Trophoblast cell (in vitro differentiated cells and primary cell): ENCODE data around the gene KIF1B. TPM values are rescaled to one million over a fixed set of nuclear protein-coding genes. Genes with fewer than 3 reads are reported as not detected.

ENCODE experiments used
- DNase-seq, 2 donors: peaks; one replicate each; pipeline ENCODE4 v3.0.0-alpha.2; 2016
- H2AFZ ChIP-seq: 2 replicates; pipeline ENCODE4 v1.6.1; 2013; ENCODE audit warnings: low read length, moderate library complexity, mild to moderate bottlenecking; ENCODE audit not compliant: insufficient read depth, poor library complexity
- H2AK5ac ChIP-seq: 2 replicates; pipeline ENCODE4 v1.6.1; 2013; ENCODE audit warnings: mild to moderate bottlenecking, low read length
- H2BK120ac ChIP-seq: 2 replicates; pipeline ENCODE4 v1.6.1; 2013; ENCODE audit warnings: low read length, mild to moderate bottlenecking, moderate library complexity; ENCODE audit not compliant: insufficient read depth, poor library complexity
- H2BK12ac ChIP-seq: 2 replicates; pipeline ENCODE4 v1.6.1; 2013; ENCODE audit warnings: mild to moderate bottlenecking, low read length, moderate library complexity
- H2BK5ac ChIP-seq: 2 replicates; pipeline ENCODE4 v1.6.1; 2013; ENCODE audit warnings: low read length, low read depth, moderate library complexity, mild to moderate bottlenecking; ENCODE audit not compliant: poor library complexity
- H3K14ac ChIP-seq: 2 replicates; pipeline ENCODE4 v1.6.1; 2013; ENCODE audit warnings: mild to moderate bottlenecking, low read length
- H3K18ac ChIP-seq: 2 replicates; pipeline ENCODE4 v1.6.1; 2013; ENCODE audit warnings: mild to moderate bottlenecking, low read length
- H3K23ac ChIP-seq: 2 replicates; pipeline ENCODE4 v1.6.1; 2013; ENCODE audit warnings: low read length
- H3K27ac ChIP-seq: 2 replicates; pipeline ENCODE4 v1.5.1; 2013; ENCODE audit warnings: low read depth, mild to moderate bottlenecking, inconsistent platforms, low read length, moderate library complexity
- H3K27me3 ChIP-seq: 2 replicates; pipeline ENCODE4 v1.6.1; 2013; ENCODE audit warnings: inconsistent platforms, mild to moderate bottlenecking, low read length, moderate library complexity; ENCODE audit not compliant: insufficient read depth
- H3K36me3 ChIP-seq, 2 experiments: 1 replicate in 1 of 2; 2 replicates in 1 of 2; pipeline ENCODE4 v1.6.1; 2013; ENCODE audit warnings: low read length in 2 of 2, mild to moderate bottlenecking in 2 of 2, moderate library complexity in 1 of 2; ENCODE audit not compliant: insufficient read depth in 2 of 2, control insufficient read depth in 1 of 2
- H3K4ac ChIP-seq: 2 replicates; pipeline ENCODE4 v1.6.1; 2013; ENCODE audit warnings: low read depth, mild to moderate bottlenecking, low read length, moderate library complexity
- H3K4me1 ChIP-seq, 2 experiments: 1 replicate in 1 of 2; 2 replicates in 1 of 2; pipeline ENCODE4 v1.6.1; 2013; ENCODE audit warnings: low read length in 2 of 2, mild to moderate bottlenecking in 2 of 2, moderate library complexity in 1 of 2; ENCODE audit not compliant: insufficient read depth in 2 of 2, control insufficient read depth in 1 of 2
- H3K4me2 ChIP-seq: 2 replicates; pipeline ENCODE4 v1.6.1; 2013; ENCODE audit warnings: inconsistent platforms, mild to moderate bottlenecking, low read length, moderate library complexity
- H3K4me3 ChIP-seq: 2 replicates; pipeline ENCODE4 v1.5.1; 2013; ENCODE audit warnings: mild to moderate bottlenecking, low read depth, low read length, inconsistent platforms
- H3K79me1 ChIP-seq: one replicate; pipeline ENCODE4 v1.6.1; 2013; ENCODE audit warnings: low read length
- H3K79me2 ChIP-seq: 2 replicates; pipeline ENCODE4 v1.6.1; 2013; ENCODE audit warnings: low read length, mild to moderate bottlenecking; ENCODE audit not compliant: control insufficient read depth, insufficient read depth, poor library complexity
- H3K9ac ChIP-seq: 2 replicates; pipeline ENCODE4 v1.6.1; 2013; ENCODE audit warnings: mild to moderate bottlenecking, low read length
- H3K9me3 ChIP-seq: 2 replicates; pipeline ENCODE4 v1.6.1; 2013; ENCODE audit warnings: low read depth, mild to moderate bottlenecking, control low read depth, inconsistent platforms, low read length; ENCODE audit not compliant: insufficient read depth
- H4K12ac ChIP-seq: 2 replicates; pipeline ENCODE4 v1.6.1; 2013; ENCODE audit warnings: low read depth, mild to moderate bottlenecking, low read length, moderate library complexity
- H4K8ac ChIP-seq: 2 replicates; pipeline ENCODE4 v1.6.1; 2013; ENCODE audit warnings: low read depth, mild to moderate bottlenecking, low read length, moderate library complexity
- H4K91ac ChIP-seq: one replicate; pipeline ENCODE4 v1.6.1; 2013; ENCODE audit warnings: low read depth, mild to moderate bottlenecking, low read length, moderate library complexity
- WGBS: extraction: QIAGEN DNeasy Blood & Tissue Kit; methylation state at CpG from one replicate; pipeline ENCODE4 v1.1.7; 2013; ENCODE audit warnings: missing lambda C conversion rate; ENCODE audit not compliant: insufficient read length, insufficient coverage; ENCODE audit errors: extremely low coverage; 5-methylcytosine and 5-hydroxymethylcytosine counted together
- polyA plus RNA-seq: library from polyadenylated mRNA; stranded (reverse); fragments of 200-250 nt; gene quantifications from 2 replicates; pipeline ENCODE4 v1.2.3, GENCODE V29; 2013

Gene KIF1B
- 22.7 and 23.1 TPM in 2 replicates for polyA plus RNA-seq

GRCh38 chr1:10209905-10210810, at the start of gene KIF1B:
TSS of gene KIF1B (plus strand) at chr1:10210570. CDS start at chr1:10232329, 21,759 bp downstream.
- no CpG with 5 or more reads among the region's 107 CpGs for WGBS
- peak within 1 kb of the TSS; percentile 87 for H3K4ac ChIP-seq
- peak within 1 kb of the TSS; percentile 85 for H2AFZ ChIP-seq
- peak within 1 kb of the TSS; percentile 89 for H3K9ac ChIP-seq
- H3K36me3 ChIP-seq, result no peaks in the 10 kb centered on the region
- peaks cover 2 to 3% of the 10 kb centered on the region in 2 experiments for H3K4me1 ChIP-seq
- peak within 1 kb of the TSS; percentile 82 for H2BK120ac ChIP-seq
- peak within 1 kb of the TSS; percentile 10 for H2BK12ac ChIP-seq
- H3K4me3 ChIP-seq, result peak within 1 kb of the TSS; percentile 100
- H3K27me3 ChIP-seq, result no peaks in the 10 kb centered on the region
- H3K27ac ChIP-seq, result peak within 1 kb of the TSS; percentile 62
- H2AK5ac ChIP-seq, result peak within 1 kb of the TSS; percentile 12
- peak within 1 kb of the TSS; percentile 92 for H4K91ac ChIP-seq
- H3K79me1 ChIP-seq, result peaks cover 15% of the 10 kb centered on the region
- peaks cover 24% of the 10 kb centered on the region for H3K79me2 ChIP-seq
- H2BK5ac ChIP-seq, result peak within 1 kb of the TSS; percentile 88
- peak within 1 kb of the TSS; percentile 88 for H4K8ac ChIP-seq
- peak within 1 kb of the TSS; percentile 88 for H4K12ac ChIP-seq
- H3K9me3 ChIP-seq, result no peaks in the 10 kb centered on the region
- DNase-seq, result peak; percentile 98 to 99
- H3K18ac ChIP-seq, result peak within 1 kb of the TSS; percentile 95
- peak within 1 kb of the TSS; percentile 82 for H3K4me2 ChIP-seq
- peak within 1 kb of the TSS; percentile 87 for H3K14ac ChIP-seq
- no peak within 1 kb of the TSS for H3K23ac ChIP-seq

DNA sequence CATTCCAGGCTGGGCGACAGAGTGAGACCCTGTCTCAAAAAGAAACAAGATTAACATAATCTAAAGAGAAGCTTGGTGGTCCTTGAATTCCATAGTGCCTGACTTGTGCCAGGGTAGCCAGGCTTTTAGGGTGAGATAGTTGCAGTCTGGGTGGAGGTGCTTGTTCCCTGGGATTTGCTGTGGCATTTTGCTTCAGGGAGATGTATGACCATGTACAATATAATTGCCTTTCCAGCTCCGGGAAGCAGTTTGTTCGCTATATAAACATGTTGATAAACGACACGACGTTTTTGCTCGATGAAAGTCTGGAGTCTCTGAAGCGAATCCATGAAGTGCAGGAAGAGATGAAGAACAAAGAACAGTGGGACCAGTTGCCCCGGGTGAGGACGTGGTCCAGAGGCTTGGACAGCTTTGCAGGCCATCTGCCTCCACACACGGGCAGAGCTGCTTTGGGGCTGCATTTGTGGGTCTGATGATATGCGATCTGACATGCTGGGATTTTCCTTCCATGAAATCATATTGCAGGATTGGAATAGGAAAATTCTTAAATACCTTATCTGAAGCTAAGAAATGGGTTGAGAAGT, 49.4 kb upstream of the KIF1B start:
- no peak overlapping the region for H4K8ac ChIP-seq
- no peak overlapping the region for H3K4ac ChIP-seq
- no peak overlapping the region for H4K12ac ChIP-seq
- no peak overlapping the region for H3K23ac ChIP-seq
- no peaks in the 10 kb centered on the region for H3K27me3 ChIP-seq
- no peak for DNase-seq
- no peak overlapping the region for H2BK5ac ChIP-seq
- H3K14ac ChIP-seq, result no peak overlapping the region
- H3K18ac ChIP-seq, result no peak overlapping the region
- H3K4me1 ChIP-seq, result no peaks in the 10 kb centered on the region
- no peak overlapping the region for H3K9ac ChIP-seq
- H3K79me2 ChIP-seq, result no peaks in the 10 kb centered on the region
- H2AFZ ChIP-seq, result no peak overlapping the region
- H3K36me3 ChIP-seq, result peaks cover 14 to 32% of the 10 kb centered on the region in 2 experiments
- WGBS, result no CpG with 5 or more reads among the region's 12 CpGs
- no peak overlapping the region for H2BK120ac ChIP-seq
- no peak overlapping the region for H2BK12ac ChIP-seq
- no peaks in the 10 kb centered on the region for H3K79me1 ChIP-seq
- no peak overlapping the region for H2AK5ac ChIP-seq
- no peak overlapping the region for H3K27ac ChIP-seq
- no peak overlapping the region for H3K4me2 ChIP-seq
- H3K4me3 ChIP-seq, result no peak overlapping the region
- H4K91ac ChIP-seq, result no peak overlapping the region
- no peaks in the 10 kb centered on the region for H3K9me3 ChIP-seq

GRCh38 chr1:10161541-10162290, 48.7 kb upstream of the KIF1B start:
- Histone ChIP-seq H3K27ac (no peak overlapping the region), H3K14ac (no peak overlapping the region), H3K23ac (no peak overlapping the region), H3K4me2 (no peak overlapping the region), H3K9ac (no peak overlapping the region), H4K8ac (no peak overlapping the region), H2BK12ac (no peak overlapping the region), H3K4me1 (no peaks in the 10 kb centered on the region), H3K36me3 (peaks cover 19 to 39% of the 10 kb centered on the region in 2 experiments), H2BK5ac (no peak overlapping the region), H4K12ac (no peak overlapping the region), H2AK5ac (no peak overlapping the region), H2AFZ (no peak overlapping the region), H3K4ac (no peak overlapping the region), H3K9me3 (no peaks in the 10 kb centered on the region), H3K18ac (no peak overlapping the region), H3K79me2 (no peaks in the 10 kb centered on the region), H3K79me1 (no peaks in the 10 kb centered on the region), H3K4me3 (no peak overlapping the region), H4K91ac (no peak overlapping the region), H2BK120ac (no peak overlapping the region), H3K27me3 (no peaks in the 10 kb centered on the region)
- DNase-seq, result no peak
- no CpG with 5 or more reads among the region's 17 CpGs for WGBS

GRCh38 chr1:10168912-10169514, 41.4 kb upstream of the KIF1B start:
- DNase-seq, result no peak
- no peak overlapping the region for H3K14ac ChIP-seq
- no peak overlapping the region for H2AFZ ChIP-seq
- no peaks in the 10 kb centered on the region for H3K9me3 ChIP-seq
- H2BK5ac ChIP-seq, result no peak overlapping the region
- no peak overlapping the region for H4K12ac ChIP-seq
- H3K4me2 ChIP-seq, result no peak overlapping the region
- no peak overlapping the region for H3K4ac ChIP-seq
- no peaks in the 10 kb centered on the region for H3K79me1 ChIP-seq
- H3K4me1 ChIP-seq, result no peaks in the 10 kb centered on the region
- H3K18ac ChIP-seq, result no peak overlapping the region
- no peak overlapping the region for H4K8ac ChIP-seq
- H2BK12ac ChIP-seq, result no peak overlapping the region
- no peak overlapping the region for H3K4me3 ChIP-seq
- H3K23ac ChIP-seq, result no peak overlapping the region
- H3K27ac ChIP-seq, result no peak overlapping the region
- peaks cover 27 to 51% of the 10 kb centered on the region in 2 experiments for H3K36me3 ChIP-seq
- H3K27me3 ChIP-seq, result no peaks in the 10 kb centered on the region
- H3K9ac ChIP-seq, result no peak overlapping the region
- no peaks in the 10 kb centered on the region for H3K79me2 ChIP-seq
- H2BK120ac ChIP-seq, result no peak overlapping the region
- WGBS, result no CpG with 5 or more reads among the region's 7 CpGs
- no peak overlapping the region for H4K91ac ChIP-seq
- H2AK5ac ChIP-seq, result no peak overlapping the region
